A549 (cell line): ENCODE data around the gene GIT1.

Experiments
- CBX8 ChIP-seq: fragments of 200-600 bp; sonication (generic); IDR thresholded peaks from 2 replicates; pipeline ENCODE4 v1.6.1; 2016
- EP300 ChIP-seq, 2 experiments: fragments of >200 bp; sonication (Bioruptor Twin); formaldehyde crosslinking; IDR thresholded peaks; 2 replicates in 1 of 2; 3 replicates in 1 of 2; pipeline ENCODE4 v1.6.1; 2016 to 2017
- KDM1A ChIP-seq: fragments of 200-600 bp; sonication (generic); IDR thresholded peaks from 2 replicates; pipeline ENCODE4 v1.6.1; 2016; ENCODE audit warnings: low read depth, mild to moderate bottlenecking
- POLR2A ChIP-seq: IDR thresholded peaks from 2 replicates; pipeline ENCODE4 v1.6.1; 2012; ENCODE audit warnings: mild to moderate bottlenecking, low read length
- RFX5 ChIP-seq: fragments of 450-650 bp; IDR thresholded peaks from 2 replicates; pipeline ENCODE4 v1.7.1; 2014; ENCODE audit warnings: antibody characterized with exemption, mild to moderate bottlenecking, moderate library complexity
- TFCP2L1 ChIP-seq: fragments of 250-450 bp; sonication (Bioruptor Pico); IDR thresholded peaks from 2 replicates; pipeline ENCODE4 v1.5.0; 2021; ENCODE audit warnings: mild to moderate bottlenecking
- TF ChIP-seq, protein P1 (sequence below): IDR thresholded peaks from 2 replicates; pipeline ENCODE4 v1.6.1; 2012
- TF ChIP-seq, protein P2 (sequence below): fragments of 250-450 bp; sonication (Bioruptor Pico); IDR thresholded peaks from 2 replicates; pipeline ENCODE4 v1.5.0; 2021; ENCODE audit warnings: mild to moderate bottlenecking, moderate library complexity, borderline replicate concordance
- TF ChIP-seq, protein P3 (sequence below): fragments of 200-600 bp; sonication (generic); IDR thresholded peaks from 2 replicates; pipeline ENCODE4 v1.6.1; 2016; ENCODE audit warnings: antibody characterized with exemption, mild to moderate bottlenecking, moderate library complexity

DNA sequence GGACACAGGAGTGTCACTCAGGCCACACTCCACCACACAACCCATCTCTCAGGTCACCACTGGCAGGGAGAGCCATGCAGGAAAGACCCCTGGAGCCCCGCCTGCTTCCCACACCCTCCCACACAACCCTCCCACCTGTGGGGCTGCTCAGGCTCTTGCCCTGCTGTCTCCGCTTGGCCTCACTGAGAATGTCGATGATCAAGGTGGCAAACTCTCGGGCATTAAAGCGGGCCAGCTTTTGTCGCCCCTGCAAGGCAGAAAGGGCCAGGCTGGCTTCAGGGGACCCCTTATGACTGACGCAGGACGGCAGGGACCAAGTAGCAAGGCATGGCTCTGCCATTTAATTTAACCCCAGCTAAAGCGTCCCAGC lies 12.5 kb downstream of the GIT1 start:
- TF ChIP-seq, protein P1, sequence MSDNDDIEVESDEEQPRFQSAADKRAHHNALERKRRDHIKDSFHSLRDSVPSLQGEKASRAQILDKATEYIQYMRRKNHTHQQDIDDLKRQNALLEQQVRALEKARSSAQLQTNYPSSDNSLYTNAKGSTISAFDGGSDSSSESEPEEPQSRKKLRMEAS: no peak
- no peak for TF ChIP-seq RFX5
- no peak for TF ChIP-seq POLR2A
- no peak for TF ChIP-seq KDM1A
- no peak for TF ChIP-seq CBX8
- TF ChIP-seq, protein P2, sequence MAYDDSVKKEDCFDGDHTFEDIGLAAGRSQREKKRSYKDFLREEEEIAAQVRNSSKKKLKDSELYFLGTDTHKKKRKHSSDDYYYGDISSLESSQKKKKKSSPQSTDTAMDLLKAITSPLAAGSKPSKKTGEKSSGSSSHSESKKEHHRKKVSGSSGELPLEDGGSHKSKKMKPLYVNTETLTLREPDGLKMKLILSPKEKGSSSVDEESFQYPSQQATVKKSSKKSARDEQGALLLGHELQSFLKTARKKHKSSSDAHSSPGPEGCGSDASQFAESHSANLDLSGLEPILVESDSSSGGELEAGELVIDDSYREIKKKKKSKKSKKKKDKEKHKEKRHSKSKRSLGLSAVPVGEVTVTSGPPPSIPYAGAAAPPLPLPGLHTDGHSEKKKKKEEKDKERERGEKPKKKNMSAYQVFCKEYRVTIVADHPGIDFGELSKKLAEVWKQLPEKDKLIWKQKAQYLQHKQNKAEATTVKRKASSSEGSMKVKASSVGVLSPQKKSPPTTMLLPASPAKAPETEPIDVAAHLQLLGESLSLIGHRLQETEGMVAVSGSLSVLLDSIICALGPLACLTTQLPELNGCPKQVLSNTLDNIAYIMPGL: no peak
- TF ChIP-seq, protein P3, sequence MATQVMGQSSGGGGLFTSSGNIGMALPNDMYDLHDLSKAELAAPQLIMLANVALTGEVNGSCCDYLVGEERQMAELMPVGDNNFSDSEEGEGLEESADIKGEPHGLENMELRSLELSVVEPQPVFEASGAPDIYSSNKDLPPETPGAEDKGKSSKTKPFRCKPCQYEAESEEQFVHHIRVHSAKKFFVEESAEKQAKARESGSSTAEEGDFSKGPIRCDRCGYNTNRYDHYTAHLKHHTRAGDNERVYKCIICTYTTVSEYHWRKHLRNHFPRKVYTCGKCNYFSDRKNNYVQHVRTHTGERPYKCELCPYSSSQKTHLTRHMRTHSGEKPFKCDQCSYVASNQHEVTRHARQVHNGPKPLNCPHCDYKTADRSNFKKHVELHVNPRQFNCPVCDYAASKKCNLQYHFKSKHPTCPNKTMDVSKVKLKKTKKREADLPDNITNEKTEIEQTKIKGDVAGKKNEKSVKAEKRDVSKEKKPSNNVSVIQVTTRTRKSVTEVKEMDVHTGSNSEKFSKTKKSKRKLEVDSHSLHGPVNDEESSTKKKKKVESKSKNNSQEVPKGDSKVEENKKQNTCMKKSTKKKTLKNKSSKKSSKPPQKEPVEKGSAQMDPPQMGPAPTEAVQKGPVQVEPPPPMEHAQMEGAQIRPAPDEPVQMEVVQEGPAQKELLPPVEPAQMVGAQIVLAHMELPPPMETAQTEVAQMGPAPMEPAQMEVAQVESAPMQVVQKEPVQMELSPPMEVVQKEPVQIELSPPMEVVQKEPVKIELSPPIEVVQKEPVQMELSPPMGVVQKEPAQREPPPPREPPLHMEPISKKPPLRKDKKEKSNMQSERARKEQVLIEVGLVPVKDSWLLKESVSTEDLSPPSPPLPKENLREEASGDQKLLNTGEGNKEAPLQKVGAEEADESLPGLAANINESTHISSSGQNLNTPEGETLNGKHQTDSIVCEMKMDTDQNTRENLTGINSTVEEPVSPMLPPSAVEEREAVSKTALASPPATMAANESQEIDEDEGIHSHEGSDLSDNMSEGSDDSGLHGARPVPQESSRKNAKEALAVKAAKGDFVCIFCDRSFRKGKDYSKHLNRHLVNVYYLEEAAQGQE: no peak
- no peak for TF ChIP-seq TFCP2L1
- no peak for TF ChIP-seq EP300 (IDR thresholded peaks at IDR 0.05)
